DOHH2 (cell line): ENCODE results near the gene RPF1.

ENCODE experiments used
- EZH2phosphoT487 ChIP-seq: fragments of 200-600 bp; sonication (generic); IDR thresholded peaks from 2 replicates; pipeline ENCODE4 v1.6.1; 2017; ENCODE audit warnings: borderline replicate concordance, mild to moderate bottlenecking, antibody characterized with exemption, low read length, moderate library complexity, mixed read lengths
- TF ChIP-seq, protein P1 (sequence below): fragments of 200-600 bp; sonication (generic); IDR thresholded peaks from one replicate; pipeline ENCODE4 v1.5.1; 2014; ENCODE audit warnings: antibody characterized with exemption, mild to moderate bottlenecking, low read depth, low read length; ENCODE audit not compliant: poor library complexity, severe bottlenecking

DNA sequence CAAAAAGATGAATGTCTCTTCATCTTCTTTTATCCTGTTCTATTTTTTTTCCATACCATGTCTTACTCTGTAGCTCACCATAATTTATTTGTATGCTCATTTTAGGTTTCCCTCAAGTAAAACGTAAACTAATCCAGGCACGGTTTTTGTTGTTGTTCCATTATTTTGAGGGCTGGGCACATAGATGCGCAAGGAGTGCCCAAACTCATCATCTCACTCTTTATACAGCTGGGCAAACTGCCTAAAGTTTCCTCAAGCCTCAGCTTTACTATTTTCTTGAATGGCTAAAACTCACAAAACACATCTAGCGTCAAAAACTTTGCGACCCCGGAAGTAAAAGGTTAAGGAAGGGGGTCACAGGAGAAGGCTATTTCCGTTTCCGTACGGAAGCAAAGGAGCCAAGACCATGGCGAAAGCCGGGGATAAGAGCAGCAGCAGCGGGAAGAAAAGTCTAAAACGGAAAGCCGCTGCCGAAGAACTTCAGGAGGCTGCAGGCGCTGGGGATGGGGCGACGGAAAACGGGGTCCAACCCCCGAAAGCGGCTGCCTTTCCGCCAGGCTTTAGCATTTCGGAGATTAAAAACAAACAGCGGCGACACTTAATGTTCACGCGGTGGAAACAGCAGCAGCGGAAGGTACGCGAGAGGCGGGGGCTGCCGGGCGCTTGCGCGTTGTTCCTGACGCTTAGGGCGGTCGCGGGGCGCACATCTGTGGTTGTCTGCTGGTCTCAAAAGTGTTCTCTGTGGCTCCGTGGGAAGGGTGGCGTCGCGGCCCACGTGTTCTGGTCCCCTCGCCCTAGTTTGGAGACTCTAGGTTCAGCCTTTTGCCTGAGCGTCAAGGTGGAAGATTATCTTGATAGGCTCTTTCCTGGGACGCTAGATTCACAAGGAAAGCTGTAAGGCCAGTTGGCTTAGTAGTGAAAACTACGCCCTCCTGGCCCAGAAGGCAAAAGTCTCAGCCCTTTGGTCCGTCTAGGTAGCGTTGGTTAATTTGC is at the start of gene RPF1:
- TF ChIP-seq, protein P1, sequence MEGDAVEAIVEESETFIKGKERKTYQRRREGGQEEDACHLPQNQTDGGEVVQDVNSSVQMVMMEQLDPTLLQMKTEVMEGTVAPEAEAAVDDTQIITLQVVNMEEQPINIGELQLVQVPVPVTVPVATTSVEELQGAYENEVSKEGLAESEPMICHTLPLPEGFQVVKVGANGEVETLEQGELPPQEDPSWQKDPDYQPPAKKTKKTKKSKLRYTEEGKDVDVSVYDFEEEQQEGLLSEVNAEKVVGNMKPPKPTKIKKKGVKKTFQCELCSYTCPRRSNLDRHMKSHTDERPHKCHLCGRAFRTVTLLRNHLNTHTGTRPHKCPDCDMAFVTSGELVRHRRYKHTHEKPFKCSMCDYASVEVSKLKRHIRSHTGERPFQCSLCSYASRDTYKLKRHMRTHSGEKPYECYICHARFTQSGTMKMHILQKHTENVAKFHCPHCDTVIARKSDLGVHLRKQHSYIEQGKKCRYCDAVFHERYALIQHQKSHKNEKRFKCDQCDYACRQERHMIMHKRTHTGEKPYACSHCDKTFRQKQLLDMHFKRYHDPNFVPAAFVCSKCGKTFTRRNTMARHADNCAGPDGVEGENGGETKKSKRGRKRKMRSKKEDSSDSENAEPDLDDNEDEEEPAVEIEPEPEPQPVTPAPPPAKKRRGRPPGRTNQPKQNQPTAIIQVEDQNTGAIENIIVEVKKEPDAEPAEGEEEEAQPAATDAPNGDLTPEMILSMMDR, result no peak
- TF ChIP-seq EZH2phosphoT487, result no peak
